ENCODE results near the gene DOC2A. TPM values are rescaled to one million over a fixed set of nuclear protein-coding genes. Genes with fewer than 3 reads are reported as not detected.
"Not testable (repeated sequence)": the region's sequence is repeated elsewhere in the genome, so short reads cannot be mapped to it uniquely, and the experiment has no call there.

The DOC2A gene
- total and polyA plus RNA-seq, 5 experiments from 2014 or later = not detected

DNA sequence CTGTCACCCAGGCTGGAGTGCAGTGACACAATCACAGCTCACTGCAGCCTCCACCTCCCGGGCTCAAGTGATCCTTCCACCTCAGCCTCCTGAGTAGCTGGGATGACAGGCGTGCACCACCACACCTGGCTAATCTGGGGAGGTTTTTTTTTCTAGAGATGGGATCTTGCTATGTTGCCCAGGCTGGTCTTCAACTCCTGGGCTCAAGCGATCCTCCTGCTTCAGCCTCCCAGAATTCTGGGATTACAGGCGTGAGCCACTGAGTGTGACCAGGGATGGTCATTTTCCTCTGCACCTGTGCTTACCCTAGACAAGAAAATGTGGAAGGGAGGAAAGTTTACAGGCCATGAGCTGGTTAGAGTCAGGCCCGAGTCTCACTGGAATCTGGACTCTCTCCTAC, 29.9 kb upstream of the DOC2A start:
- POLR2A ChIA-PET = interaction anchor here (1.1 kb wide), 1 partner anchor 25 kb away, joined by 3 read pairs; the partner anchor contains the start of gene ALDOA
- not testable (repeated sequence) for H3K36me3 Mint-ChIP-seq, H3K4me3 Mint-ChIP-seq, H3K4me1 Mint-ChIP-seq, DNase-seq, ATAC-seq, H3K27me3 Mint-ChIP-seq, H3K9me3 Mint-ChIP-seq
- peak overlapping the region in 1 of 10 donors; percentile 9 for H3K27ac Mint-ChIP-seq

- Mint-ChIP-seq H3K9me3 (no peaks in the 10 kb centered on the region), H3K27ac (peak overlapping the region in 1 of 10 donors; percentile 9), H3K36me3 (no peaks in the 10 kb centered on the region), H3K27me3 (peaks cover 2 to 8% (median 5%) of the 10 kb centered on the region in 5 donors), H3K4me1 (peaks cover 0 to 3% (median 1%) of the 10 kb centered on the region in 4 donors), H3K4me3 (no peak overlapping the region)
- POLR2A ChIA-PET = no interaction called here
- ATAC-seq (no peak), DNase-seq (no peak)
Observed at GRCh38 chr16:30040221-30040620, 29.4 kb upstream of the DOC2A start.

DNA sequence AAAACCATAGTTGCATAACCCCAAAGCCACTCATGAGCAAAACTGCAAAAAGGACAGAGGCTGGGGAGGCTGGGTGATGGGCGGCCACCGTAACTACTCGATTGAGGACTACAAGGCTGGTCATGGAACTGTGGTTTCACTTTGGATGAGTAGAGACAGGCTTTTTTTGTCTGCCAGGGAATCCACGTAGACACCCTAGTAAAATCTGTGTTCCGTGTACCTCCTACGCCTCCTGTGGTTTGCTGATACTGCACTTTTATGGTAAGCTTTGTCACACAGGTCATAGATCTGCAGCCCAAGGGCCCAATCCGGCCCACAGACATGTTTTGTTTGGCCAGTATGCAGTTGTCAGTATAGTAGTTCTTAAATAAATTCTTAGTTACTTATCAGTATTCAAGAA, 22.4 kb upstream of the DOC2A start:
- no peak for ATAC-seq
- H3K4me1 Mint-ChIP-seq = peaks cover 7 to 18% (median 13%) of the 10 kb centered on the region in 4 donors
- H3K4me3 Mint-ChIP-seq = no peak overlapping the region
- H3K36me3 Mint-ChIP-seq = no peaks in the 10 kb centered on the region
- H3K27ac Mint-ChIP-seq = no peak overlapping the region
- no peak for DNase-seq
- POLR2A ChIA-PET = no interaction called here
- H3K27me3 Mint-ChIP-seq = peaks cover 18 to 49% (median 22%) of the 10 kb centered on the region in 5 donors
- H3K9me3 Mint-ChIP-seq = no peaks in the 10 kb centered on the region

GRCh38 chr16:30032083-30032819, 21.4 kb upstream of the DOC2A start:
- peaks cover 7 to 24% (median 13%) of the 10 kb centered on the region in 4 donors for H3K4me1 Mint-ChIP-seq
- POLR2A ChIA-PET = interaction anchor here (0.6 to 1.3 kb wide), 6 partner anchors 9 to 358 kb away, joined by 3 to 6 read pairs (median 4); partner anchors contain the start of genes ALDOA and C16orf92
- H3K27me3 Mint-ChIP-seq = peaks cover 23 to 60% (median 28%) of the 10 kb centered on the region in 5 donors
- peak overlapping the region; percentile 15 to 80 (median 54) for H3K4me3 Mint-ChIP-seq
- no peaks in the 10 kb centered on the region for H3K9me3 Mint-ChIP-seq
- ATAC-seq = peak; percentile 64 to 72
- H3K36me3 Mint-ChIP-seq = no peaks in the 10 kb centered on the region
- H3K27ac Mint-ChIP-seq = peak overlapping the region in 1 of 10 donors; percentile 36
- peak; percentile 41 to 77 (median 60) for DNase-seq

GRCh38 chr16:30031477-30031918, 20.7 kb upstream of the DOC2A start:
- H3K9me3 Mint-ChIP-seq = no peaks in the 10 kb centered on the region
- no peaks in the 10 kb centered on the region for H3K36me3 Mint-ChIP-seq
- POLR2A ChIA-PET = interaction anchor here (0.6 to 1.3 kb wide), 3 partner anchors 9 to 298 kb away, joined by 3 to 6 read pairs (median 3); partner anchors contain the start of genes ALDOA and C16orf92
- no peak overlapping the region for H3K27ac Mint-ChIP-seq
- peaks cover 10 to 24% (median 13%) of the 10 kb centered on the region in 4 donors for H3K4me1 Mint-ChIP-seq
- ATAC-seq (peak in 1 of 2 donors; percentile 15), DNase-seq (no peak)
- H3K27me3 Mint-ChIP-seq = peaks cover 24 to 67% (median 35%) of the 10 kb centered on the region in 5 donors
- peak overlapping the region in 5 of 10 donors; percentile 18 to 80 (median 25) for H3K4me3 Mint-ChIP-seq

DNA sequence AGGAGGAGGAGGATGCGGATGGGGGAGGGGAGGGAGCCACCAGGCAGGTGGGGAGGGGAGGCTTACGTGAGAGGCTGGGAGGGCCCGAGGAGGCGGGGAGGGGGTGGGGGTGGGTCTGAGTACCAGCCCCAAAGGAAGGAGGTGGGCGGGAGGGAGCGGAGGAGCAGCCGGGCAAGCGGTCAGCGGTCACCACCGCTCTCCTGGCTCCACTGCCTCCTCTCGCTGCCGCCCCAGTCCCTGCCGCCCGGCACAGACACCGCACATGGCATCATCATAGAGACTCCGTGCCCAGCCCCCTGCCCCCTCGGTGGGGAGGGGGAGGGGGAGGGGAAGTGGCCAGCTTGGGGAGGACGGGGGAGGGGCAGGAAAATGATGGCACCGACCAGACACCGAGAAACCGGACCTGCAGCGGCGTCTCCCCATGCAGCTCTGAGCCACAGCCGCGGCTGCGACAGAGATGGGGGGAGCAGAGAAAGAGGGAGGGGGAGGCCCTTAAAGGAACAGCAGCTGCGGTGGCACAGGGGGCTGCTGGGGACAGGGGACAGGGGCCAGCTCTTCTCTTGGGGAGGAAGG, 20.1 kb upstream of the DOC2A start, which contains the start of gene TLCD3B:
Gene TLCD3B, minus strand, starts transcription at position 431 of the 573 bp plus-strand sequence. CDS start 744 bp downstream, outside the sequence.
- peak within 1 kb of the TSS in 3 of 10 donors; percentile 18 to 49 (median 36) for H3K27ac Mint-ChIP-seq
- POLR2A ChIA-PET = interaction anchor here (1.3 kb wide), 1 partner anchor 35 kb away, joined by 3 read pairs; the partner anchor contains the start of gene ALDOA
- H3K36me3 Mint-ChIP-seq = no peaks in the 10 kb centered on the region
- H3K4me1 Mint-ChIP-seq = peaks cover 10 to 24% (median 13%) of the 10 kb centered on the region in 4 donors
- peak; percentile 53 to 63 for ATAC-seq
- no peaks in the 10 kb centered on the region for H3K9me3 Mint-ChIP-seq
- peaks cover 24 to 71% (median 36%) of the 10 kb centered on the region in 5 donors for H3K27me3 Mint-ChIP-seq
- H3K4me3 Mint-ChIP-seq = peak within 1 kb of the TSS; percentile 36 to 83 (median 58)
- DNase-seq = peak in 1 of 10 donors; percentile 24

DNA sequence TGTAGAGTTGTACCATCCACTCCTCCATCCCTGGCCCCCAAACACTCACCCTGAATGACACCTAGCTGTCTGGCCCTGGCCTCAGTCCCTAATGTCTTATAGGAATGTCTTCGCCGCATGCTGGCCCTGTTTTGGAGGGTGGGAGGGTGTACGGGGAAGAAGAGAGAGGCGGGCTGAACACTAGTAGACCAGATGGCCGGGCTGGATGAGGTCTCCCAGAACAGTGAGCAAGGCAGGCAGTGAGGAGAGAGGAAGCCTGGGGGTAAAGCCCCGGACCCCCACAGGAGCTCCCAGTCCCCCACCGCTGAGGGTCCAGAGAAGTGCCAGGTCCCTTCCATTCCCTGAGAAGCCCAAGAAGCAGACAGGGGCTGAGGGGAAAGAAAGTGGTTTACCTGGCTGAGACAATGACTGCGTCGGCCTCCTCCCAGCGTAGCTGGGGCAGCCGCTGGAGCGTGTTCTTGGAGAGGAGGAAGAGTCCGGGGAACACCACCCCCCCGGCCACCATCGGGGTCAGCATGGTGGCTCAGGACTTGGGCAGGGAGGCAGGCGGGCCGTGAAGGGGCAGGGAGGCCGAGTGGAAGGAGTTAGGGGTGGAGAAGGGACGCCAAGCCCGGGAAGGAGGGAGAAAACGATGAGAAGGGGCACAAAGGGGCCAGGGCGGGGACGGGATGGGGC, 19.3 kb upstream of the DOC2A start:
- no peaks in the 10 kb centered on the region for H3K9me3 Mint-ChIP-seq
- H3K4me1 Mint-ChIP-seq = peaks cover 10 to 24% (median 13%) of the 10 kb centered on the region in 4 donors
- peaks cover 24 to 65% (median 36%) of the 10 kb centered on the region in 5 donors for H3K27me3 Mint-ChIP-seq
- peak overlapping the region in 2 of 10 donors; percentile 18 to 49 for H3K27ac Mint-ChIP-seq
- POLR2A ChIA-PET = interaction anchor here (0.6 kb wide), 1 partner anchor 246 kb away, joined by 3 read pairs; no protein-coding TSS in a partner anchor
- DNase-seq (no peak), ATAC-seq (no peak)
- peak overlapping the region in 9 of 10 donors; percentile 36 to 83 (median 57) for H3K4me3 Mint-ChIP-seq
- H3K36me3 Mint-ChIP-seq = no peaks in the 10 kb centered on the region

DNA sequence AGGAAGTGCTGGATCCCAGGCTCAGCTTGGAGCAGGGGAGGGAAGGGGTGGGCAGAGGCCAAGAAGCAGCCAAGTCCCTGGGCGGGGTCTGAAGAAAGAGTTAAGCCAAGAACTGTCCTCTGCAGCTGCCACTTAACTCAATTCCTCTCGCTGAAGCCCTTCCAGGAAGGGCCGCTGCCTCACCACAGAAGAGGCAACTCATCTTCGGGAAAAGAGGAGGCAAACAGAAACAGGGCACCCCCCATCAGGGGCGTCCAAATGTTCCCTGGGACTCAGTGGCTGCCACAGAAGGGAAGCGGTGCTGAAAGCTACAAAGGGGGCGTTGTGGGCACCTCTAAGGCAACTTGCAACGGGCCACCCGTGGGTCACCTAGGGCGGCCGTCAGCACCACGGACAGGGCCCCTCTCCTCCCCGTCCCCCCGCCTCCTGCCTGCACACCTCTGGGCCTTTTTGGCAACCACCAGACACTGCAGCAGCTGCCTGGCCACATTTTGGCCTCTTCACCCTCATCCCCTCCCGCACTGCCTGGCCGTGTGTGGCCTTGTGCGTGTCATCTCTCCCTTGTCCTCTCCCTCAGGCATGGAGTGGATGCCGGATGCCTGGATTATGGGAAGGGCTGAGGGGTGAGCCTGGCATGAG, 17.7 kb upstream of the DOC2A start:
- H3K36me3 Mint-ChIP-seq = no peaks in the 10 kb centered on the region
- ATAC-seq (peak; percentile 31 to 32), DNase-seq (no peak)
- no peaks in the 10 kb centered on the region for H3K9me3 Mint-ChIP-seq
- no peak overlapping the region for H3K27ac Mint-ChIP-seq
- H3K4me3 Mint-ChIP-seq = no peak overlapping the region
- POLR2A ChIA-PET = no interaction called here
- peaks cover 21 to 57% (median 36%) of the 10 kb centered on the region in 5 donors for H3K27me3 Mint-ChIP-seq
- H3K4me1 Mint-ChIP-seq = peaks cover 10 to 24% (median 13%) of the 10 kb centered on the region in 4 donors

GRCh38 chr16:30027588-30028437, 17.0 kb upstream of the DOC2A start:
- Mint-ChIP-seq H3K9me3 (no peaks in the 10 kb centered on the region), H3K4me1 (peaks cover 10 to 24% (median 13%) of the 10 kb centered on the region in 4 donors), H3K27me3 (peaks cover 21 to 57% (median 36%) of the 10 kb centered on the region in 5 donors), H3K4me3 (peak overlapping the region in 1 of 10 donors; percentile 11), H3K27ac (peak overlapping the region in 3 of 10 donors; percentile 5 to 45 (median 19)), H3K36me3 (no peaks in the 10 kb centered on the region)
- ATAC-seq = no peak
- no peak for DNase-seq
- POLR2A ChIA-PET = no interaction called here

DNA sequence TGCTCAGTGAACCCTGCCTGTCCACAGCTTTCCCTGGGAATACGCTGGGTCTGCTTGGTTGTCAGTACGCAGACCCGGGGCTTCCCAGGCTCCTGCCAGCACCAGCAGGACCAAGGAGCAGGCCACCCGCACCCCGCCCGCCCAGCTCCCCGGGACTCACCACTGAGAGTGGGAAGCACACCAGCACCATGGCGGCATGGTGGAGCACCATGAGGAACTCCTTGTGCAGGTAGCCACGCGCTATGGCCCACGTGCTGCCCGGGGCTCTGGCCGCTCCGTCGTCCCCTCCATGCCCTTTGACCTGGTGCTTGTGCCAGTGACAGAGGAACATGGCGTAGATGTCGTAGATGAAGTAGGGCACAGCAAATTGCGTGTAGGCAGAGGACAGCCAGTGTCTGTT, 15.6 kb upstream of the DOC2A start:
- POLR2A ChIA-PET = no interaction called here
- DNase-seq (no peak), ATAC-seq (no peak)
- H3K9me3 Mint-ChIP-seq = no peaks in the 10 kb centered on the region
- H3K4me1 Mint-ChIP-seq = peaks cover 8 to 19% (median 8%) of the 10 kb centered on the region in 4 donors
- H3K27me3 Mint-ChIP-seq = peaks cover 15 to 45% (median 31%) of the 10 kb centered on the region in 5 donors
- H3K36me3 Mint-ChIP-seq = no peaks in the 10 kb centered on the region
- no peak overlapping the region for H3K27ac Mint-ChIP-seq
- H3K4me3 Mint-ChIP-seq = no peak overlapping the region

DNA sequence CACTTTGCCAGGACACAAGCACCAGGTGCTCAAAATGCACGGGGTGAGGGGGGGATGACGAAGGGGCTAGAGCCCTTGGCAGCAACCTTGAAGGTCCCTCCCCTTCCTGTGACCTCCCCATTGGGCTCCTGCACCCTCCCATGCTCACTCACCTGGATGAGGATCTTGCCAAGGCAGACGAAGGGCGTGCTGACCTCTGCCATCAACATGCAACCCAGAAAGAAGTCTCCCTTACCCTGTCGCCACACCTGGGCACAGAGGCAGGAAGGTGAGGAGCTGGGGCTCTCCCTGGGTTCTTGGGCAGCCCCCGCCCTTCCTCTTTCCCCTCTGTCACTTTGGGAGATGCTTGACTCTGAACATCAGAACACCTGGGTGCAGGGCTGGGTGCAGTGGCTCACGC, 14.7 kb upstream of the DOC2A start:
- Mint-ChIP-seq H3K9me3 (no peaks in the 10 kb centered on the region), H3K4me1 (peaks cover 11 to 27% (median 13%) of the 10 kb centered on the region in 4 donors), H3K4me3 (no peak overlapping the region), H3K27me3 (peaks cover 14 to 44% (median 31%) of the 10 kb centered on the region in 5 donors), H3K27ac (no peak overlapping the region), H3K36me3 (no peaks in the 10 kb centered on the region)
- ATAC-seq (no peak), DNase-seq (no peak)
- POLR2A ChIA-PET = no interaction called here

Data from naive thymus-derived CD8-positive, alpha-beta T cell (primary cell).